ENCODE results near the gene OR1M1.

Gene OR1M1

GRCh38 chr19:9076901-9077300 lies 10.0 kb upstream of the OR1M1 start:
- DNase-seq (ENCODE audit: low read depth) = no peak
- no peak overlapping the region for H3K4me3 ChIP-seq (ENCODE audit: low read depth, low read length)
- TF ChIP-seq CTCF (conservative IDR thresholded peaks at IDR 0.05; ENCODE audit: low read depth, low read length) = no peak

- no peak for TF ChIP-seq CTCF (conservative IDR thresholded peaks at IDR 0.05; ENCODE audit: low read depth, low read length)
- no peak for DNase-seq (ENCODE audit: low read depth)
- H3K4me3 ChIP-seq (ENCODE audit: low read depth, low read length) = no peak overlapping the region
Observed at GRCh38 chr19:9078651-9079050, 8.2 kb upstream of the OR1M1 start.

- no peak within 1 kb of the TSS for H3K4me3 ChIP-seq (ENCODE audit: low read depth, low read length)
- DNase-seq (ENCODE audit: low read depth) = no peak
- no peak for TF ChIP-seq CTCF (conservative IDR thresholded peaks at IDR 0.05; ENCODE audit: low read depth, low read length)
Observed at GRCh38 chr19:9107375-9107774, 20.5 kb downstream of the OR1M1 start, which contains the start of gene OR7G2. TSS of gene OR7G2 (minus strand) at chr19:9107475. CDS start at chr19:9103243, 4,232 bp downstream.

- no peak for TF ChIP-seq CTCF (conservative IDR thresholded peaks at IDR 0.05; ENCODE audit: low read depth, low read length)
- DNase-seq (ENCODE audit: low read depth) = no peak
- no peak overlapping the region for H3K4me3 ChIP-seq (ENCODE audit: low read depth, low read length)
Observed at GRCh38 chr19:9109959-9110358, 23.1 kb downstream of the OR1M1 start.

- no peak for DNase-seq (ENCODE audit: low read depth)
- no peak for TF ChIP-seq CTCF (conservative IDR thresholded peaks at IDR 0.05; ENCODE audit: low read depth, low read length)
- H3K4me3 ChIP-seq (ENCODE audit: low read depth, low read length) = no peak within 1 kb of the TSS
Observed at GRCh38 chr19:9115307-9115813, 28.5 kb downstream of the OR1M1 start, which contains the start of gene OR7G1. TSS of gene OR7G1 (minus strand) at chr19:9115763. CDS start at chr19:9115763, 0 bp downstream.

GRCh38 chr19:9116547-9116946 lies 29.7 kb downstream of the OR1M1 start:
- no peak for TF ChIP-seq CTCF (conservative IDR thresholded peaks at IDR 0.05; ENCODE audit: low read depth, low read length)
- H3K4me3 ChIP-seq (ENCODE audit: low read depth, low read length) = no peak overlapping the region
- DNase-seq (ENCODE audit: low read depth) = no peak

- H3K4me3 ChIP-seq (ENCODE audit: low read depth, low read length) = no peak within 1 kb of the TSS
- DNase-seq (ENCODE audit: low read depth) = no peak
- no peak for TF ChIP-seq CTCF (conservative IDR thresholded peaks at IDR 0.05; ENCODE audit: low read depth, low read length)
Observed at GRCh38 chr19:9126900-9127405, 40.1 kb downstream of the OR1M1 start, which contains the start of gene OR7G3. TSS of gene OR7G3 (minus strand) at chr19:9126950. CDS start at chr19:9126950, 0 bp downstream.

Measured in choroid plexus epithelial cell (primary cell).